SH-SY5Y (cell line): ENCODE measurements around the gene CARD10.

Experiments
- GATA2 ChIP-seq: IDR thresholded peaks from 2 replicates; pipeline ENCODE4 v1.6.1; 2011; ENCODE audit warnings: mild to moderate bottlenecking, low read depth, low read length
- GATA3 ChIP-seq: IDR thresholded peaks from 2 replicates; pipeline ENCODE4 v1.6.1; 2011; ENCODE audit warnings: low read depth, mild to moderate bottlenecking, low read length, moderate library complexity

DNA sequence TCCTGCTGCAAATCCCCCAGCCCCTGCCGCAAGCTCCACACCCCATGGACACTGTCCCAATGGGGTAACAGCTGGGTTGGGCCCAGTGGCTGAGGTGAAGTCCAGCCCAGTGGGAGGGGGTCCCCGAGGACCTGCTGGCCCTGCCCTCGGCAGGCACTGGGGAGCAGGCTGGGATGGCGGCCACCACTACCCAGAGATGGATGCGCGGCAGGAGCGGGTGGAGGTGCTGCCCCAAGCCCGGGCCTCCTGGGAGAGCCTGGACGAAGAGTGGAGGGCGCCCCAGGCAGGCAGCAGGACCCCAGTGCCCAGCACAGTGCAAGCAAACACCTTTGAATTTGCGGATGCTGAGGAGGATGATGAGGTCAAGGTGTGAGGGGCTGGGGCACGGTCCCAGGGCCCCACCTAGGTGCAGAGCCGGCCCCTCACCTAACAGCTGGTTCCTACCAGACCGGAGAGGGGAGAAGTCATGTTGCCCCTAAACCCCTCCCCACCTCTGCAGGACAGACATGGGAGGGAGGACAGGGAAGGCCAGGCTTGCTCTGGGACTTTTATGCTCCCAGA lies 49.3 kb upstream of the CARD10 start:
- TF ChIP-seq GATA2: no peak
- TF ChIP-seq GATA3: no peak
